ENCODE results near the gene FAM24A. TPM values are rescaled to one million over a fixed set of nuclear protein-coding genes. Genes with fewer than 3 reads are reported as not detected.

Gene FAM24A
- total RNA-seq, 1 experiment from 2014 or later = not detected

DNA sequence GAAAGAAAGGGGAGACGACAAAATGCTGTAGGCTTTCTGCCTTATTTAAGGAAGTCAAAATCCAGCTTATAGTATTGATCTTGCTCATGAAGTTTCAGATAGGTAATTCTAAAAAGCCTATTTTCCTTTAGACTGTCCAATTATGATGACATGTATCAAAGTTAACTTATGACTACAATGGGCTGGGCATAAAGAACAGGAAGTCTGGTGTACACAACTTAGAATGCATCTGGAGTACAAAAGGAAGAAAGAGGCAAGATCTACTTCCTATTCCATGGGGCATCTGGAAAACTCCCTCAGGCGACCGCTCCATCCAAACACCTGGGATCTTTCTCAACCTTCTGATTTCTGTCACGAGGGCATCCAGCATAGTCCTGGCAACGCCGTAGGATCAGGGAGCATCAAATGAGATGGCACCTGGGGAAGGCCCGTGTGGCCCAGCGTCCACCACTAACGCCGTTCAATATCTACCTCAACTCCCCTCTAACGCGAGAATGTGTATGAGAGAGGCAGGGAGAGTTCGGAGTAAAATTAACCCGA, 31.5 kb upstream of the FAM24A start:
- Histone ChIP-seq H3K27ac (peak overlapping the region; percentile 75), H3K4me3 (peak overlapping the region; percentile 85), H3K9me2 (ENCODE audit: insufficient read depth) (no peaks in the 10 kb centered on the region), H3K79me2 (ENCODE audit: low read depth) (peaks cover 36% of the 10 kb centered on the region), H3K36me3 (ENCODE audit: low read depth) (no peaks in the 10 kb centered on the region), H3K9me3 (ENCODE audit: insufficient read depth, low read depth) (no peaks in the 10 kb centered on the region), H3K4me2 (peak overlapping the region; percentile 91), H3K4me1 (replicated peaks; ENCODE audit: insufficient read depth) (peaks cover 16% of the 10 kb centered on the region; the same call in 1 of the 2 replicates), H4K20me1 (ENCODE audit: insufficient read depth) (no peaks in the 10 kb centered on the region), H2AFZ (peak overlapping the region; percentile 97), H3K27me3 (ENCODE audit: insufficient read depth, low read depth) (no peaks in the 10 kb centered on the region), H3F3A (ENCODE audit: insufficient read depth, low read depth) (peaks cover 10% of the 10 kb centered on the region; the same call in 1 of the 2 replicates)
- BruUV-seq (replicated peaks) = TSS peak; percentile 51
- no peak for TF ChIP-seq EZH2 (IDR thresholded peaks at IDR 0.05; ENCODE audit: low read depth)
- TF ChIP-seq, protein P1, sequence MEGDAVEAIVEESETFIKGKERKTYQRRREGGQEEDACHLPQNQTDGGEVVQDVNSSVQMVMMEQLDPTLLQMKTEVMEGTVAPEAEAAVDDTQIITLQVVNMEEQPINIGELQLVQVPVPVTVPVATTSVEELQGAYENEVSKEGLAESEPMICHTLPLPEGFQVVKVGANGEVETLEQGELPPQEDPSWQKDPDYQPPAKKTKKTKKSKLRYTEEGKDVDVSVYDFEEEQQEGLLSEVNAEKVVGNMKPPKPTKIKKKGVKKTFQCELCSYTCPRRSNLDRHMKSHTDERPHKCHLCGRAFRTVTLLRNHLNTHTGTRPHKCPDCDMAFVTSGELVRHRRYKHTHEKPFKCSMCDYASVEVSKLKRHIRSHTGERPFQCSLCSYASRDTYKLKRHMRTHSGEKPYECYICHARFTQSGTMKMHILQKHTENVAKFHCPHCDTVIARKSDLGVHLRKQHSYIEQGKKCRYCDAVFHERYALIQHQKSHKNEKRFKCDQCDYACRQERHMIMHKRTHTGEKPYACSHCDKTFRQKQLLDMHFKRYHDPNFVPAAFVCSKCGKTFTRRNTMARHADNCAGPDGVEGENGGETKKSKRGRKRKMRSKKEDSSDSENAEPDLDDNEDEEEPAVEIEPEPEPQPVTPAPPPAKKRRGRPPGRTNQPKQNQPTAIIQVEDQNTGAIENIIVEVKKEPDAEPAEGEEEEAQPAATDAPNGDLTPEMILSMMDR (conservative IDR thresholded peaks at IDR 0.05) = no peak
- peak in 1 of 2 experiments; percentile 36 for DNase-seq
- POLR2A ChIA-PET (ENCODE audit: unreplicated experiment) = no interaction called here
- intact Hi-C loops (cut with micrococcal nuclease; ENCODE audit: unreplicated experiment) = no loop called here
- CTCF ChIA-PET = no interaction called here

DNA sequence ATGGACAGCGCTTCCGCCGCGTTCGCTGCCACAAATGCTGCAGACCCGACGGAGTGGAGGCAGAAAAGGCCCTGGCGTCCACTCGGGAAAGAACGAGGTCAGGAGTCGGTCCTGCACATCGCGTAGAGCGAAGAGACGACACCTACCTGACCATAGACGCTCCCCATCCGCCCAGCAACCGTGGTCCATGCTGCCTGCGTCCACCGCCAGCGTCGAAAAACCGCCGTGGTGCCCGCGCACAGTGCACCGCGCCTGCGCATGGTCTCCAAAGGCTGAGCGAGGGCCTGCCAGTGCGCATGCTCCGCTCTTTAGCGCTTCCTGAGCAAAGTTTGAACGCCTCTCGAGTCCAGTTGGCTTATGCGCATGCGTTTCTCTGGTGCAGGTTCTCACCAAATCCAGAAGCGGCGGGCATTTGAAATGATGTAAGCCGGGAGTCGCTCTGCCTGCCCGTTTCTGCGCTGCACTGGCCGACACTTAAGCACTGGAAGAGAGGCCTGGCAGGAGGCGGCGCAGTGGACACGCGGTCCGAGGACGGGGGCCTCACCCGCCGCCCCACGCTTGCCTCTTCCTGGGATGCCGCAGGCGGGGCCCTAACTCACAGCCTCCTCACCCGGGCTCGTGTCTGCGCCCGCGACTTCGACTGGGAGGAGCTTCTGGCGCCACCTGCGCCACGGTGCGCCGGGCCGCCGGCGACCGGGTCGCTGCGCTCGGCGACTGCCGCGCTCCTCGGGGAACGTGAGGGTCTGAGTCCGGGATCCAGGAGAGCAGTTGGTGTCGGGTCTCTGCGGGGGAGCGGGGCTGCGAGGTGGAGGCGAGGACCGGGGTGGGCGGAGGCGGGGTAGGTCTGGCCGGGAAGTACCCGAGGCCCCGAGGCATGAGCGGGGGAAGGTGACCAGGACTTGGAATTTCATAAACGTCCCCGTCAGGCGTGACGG, 30.8 kb upstream of the FAM24A start, which contains the start of gene FAM24B:
Gene FAM24B, minus strand, starts transcription at position 243 of the 935 bp plus-strand sequence. CDS start 29,066 bp downstream, outside the sequence.
- no peaks in the 10 kb centered on the region for H4K20me1 ChIP-seq (ENCODE audit: insufficient read depth)
- CTCF ChIA-PET = no interaction called here

DNA sequence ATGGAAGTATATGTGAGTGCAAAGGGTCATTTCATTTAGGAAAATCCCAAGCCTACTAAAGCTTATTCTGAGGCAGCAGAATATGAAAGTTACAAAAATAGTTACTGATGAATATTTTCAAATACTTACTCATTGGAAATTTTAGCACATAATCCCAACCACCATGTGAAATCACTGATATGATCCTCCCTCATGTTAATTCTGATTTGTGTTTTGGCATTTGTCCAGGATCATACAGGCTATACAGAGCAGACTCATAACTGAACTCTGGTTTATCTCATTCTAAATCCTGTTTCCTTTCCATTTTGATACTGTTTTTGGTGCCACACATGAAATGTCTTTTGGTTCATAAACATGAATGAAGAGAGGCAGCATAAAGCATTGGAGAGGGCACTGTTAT, 27.6 kb upstream of the FAM24A start:
- DNase-seq = no peak
- intact Hi-C loops (cut with micrococcal nuclease; ENCODE audit: unreplicated experiment) = loop anchor here (10.0 kb wide), 1 partner anchor 52 kb away; no protein-coding TSS in a partner anchor
- CTCF ChIA-PET = no interaction called here
- H3K79me2 ChIP-seq (ENCODE audit: low read depth) = peaks cover 13% of the 10 kb centered on the region
- H3K27me3 ChIP-seq (ENCODE audit: insufficient read depth, low read depth) = no peaks in the 10 kb centered on the region
- no peak overlapping the region for H2AFZ ChIP-seq
- peaks cover 12% of the 10 kb centered on the region; the same call in 1 of the 2 replicates for H3K4me1 ChIP-seq (replicated peaks; ENCODE audit: insufficient read depth)
- H3K4me3 ChIP-seq = no peak overlapping the region
- no peaks in the 10 kb centered on the region for H3K36me3 ChIP-seq (ENCODE audit: low read depth)
- POLR2A ChIA-PET (ENCODE audit: unreplicated experiment) = no interaction called here
- TF ChIP-seq, protein P1 (conservative IDR thresholded peaks at IDR 0.05) = no peak
- TF ChIP-seq EZH2 (IDR thresholded peaks at IDR 0.05; ENCODE audit: low read depth) = no peak
- H3K9me3 ChIP-seq (ENCODE audit: insufficient read depth, low read depth) = no peaks in the 10 kb centered on the region
- no peak overlapping the region for H3K27ac ChIP-seq
- no peaks in the 10 kb centered on the region for H3K9me2 ChIP-seq (ENCODE audit: insufficient read depth)
- BruUV-seq (replicated peaks) = no TSS peak
- peaks cover 10% of the 10 kb centered on the region; the same call in 1 of the 2 replicates for H3F3A ChIP-seq (ENCODE audit: insufficient read depth, low read depth)
- H3K4me2 ChIP-seq = no peak overlapping the region
- H4K20me1 ChIP-seq (ENCODE audit: insufficient read depth) = no peaks in the 10 kb centered on the region

More for the DNA sequence above, 30.8 kb upstream of the FAM24A start, which contains the start of gene FAM24B:
- peak within 1 kb of the TSS; percentile 97 for H2AFZ ChIP-seq
- intact Hi-C loops (cut with micrococcal nuclease; ENCODE audit: unreplicated experiment) = loop anchor here (10.0 kb wide), 1 partner anchor 55 kb away; no protein-coding TSS in a partner anchor
- peak within 1 kb of the TSS; percentile 85 for H3K4me3 ChIP-seq
- no TSS peak for BruUV-seq (replicated peaks)
- H3K36me3 ChIP-seq (ENCODE audit: low read depth) = no peaks in the 10 kb centered on the region
- H3K9me3 ChIP-seq (ENCODE audit: insufficient read depth, low read depth) = no peaks in the 10 kb centered on the region
- peak; percentile 89 for DNase-seq
- H3K4me2 ChIP-seq = peak within 1 kb of the TSS; percentile 91
- H3K27me3 ChIP-seq (ENCODE audit: insufficient read depth, low read depth) = no peaks in the 10 kb centered on the region
- peak within 1 kb of the TSS; percentile 75 for H3K27ac ChIP-seq
- peaks cover 16% of the 10 kb centered on the region; the same call in 1 of the 2 replicates for H3K4me1 ChIP-seq (replicated peaks; ENCODE audit: insufficient read depth)
- TF ChIP-seq, protein P1 (conservative IDR thresholded peaks at IDR 0.05) = no peak
- TF ChIP-seq EZH2 (IDR thresholded peaks at IDR 0.05; ENCODE audit: low read depth) = no peak
- H3K9me2 ChIP-seq (ENCODE audit: insufficient read depth) = no peaks in the 10 kb centered on the region
- POLR2A ChIA-PET (ENCODE audit: unreplicated experiment) = no interaction called here
- peaks cover 10% of the 10 kb centered on the region; the same call in 1 of the 2 replicates for H3F3A ChIP-seq (ENCODE audit: insufficient read depth, low read depth)
- peaks cover 36% of the 10 kb centered on the region for H3K79me2 ChIP-seq (ENCODE audit: low read depth)

Measured in PC-9 (cell line).